ENCODE measurements around the gene STAG3. TPM values are rescaled to one million over a fixed set of nuclear protein-coding genes. Genes with fewer than 3 reads are reported as not detected.

The STAG3 gene
- total and polyA plus RNA-seq, 9 of the 15 experiments (the other 6 are each of a cell fraction or from before 2014, with no cell fraction given): 0.54 to 2.5 (median 1.7) TPM

DNA sequence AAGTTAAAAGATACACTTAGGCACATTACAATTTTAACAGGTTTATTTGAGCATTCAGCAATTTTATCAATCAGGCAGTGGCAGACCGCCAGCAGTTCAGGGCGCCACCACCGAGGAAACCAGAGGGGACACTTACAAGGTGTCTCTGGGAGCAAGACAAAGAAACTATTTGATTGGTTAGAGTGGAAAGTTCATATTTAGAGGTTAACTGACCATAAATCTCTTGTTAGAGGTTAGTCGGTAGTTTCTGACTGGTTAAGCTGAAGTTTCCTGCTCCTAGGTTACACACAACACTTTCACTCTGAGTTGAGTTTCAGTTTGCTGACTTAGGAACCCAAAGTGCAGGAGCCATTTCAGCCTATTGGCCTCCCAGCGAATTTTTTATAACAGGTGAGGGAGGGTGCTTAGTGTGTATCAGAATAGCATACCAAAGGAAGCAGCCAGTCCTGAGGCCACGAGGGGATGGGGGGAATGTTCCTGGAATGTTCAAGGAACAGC, 31.2 kb downstream of the STAG3 start (continued):
- TF ChIP-seq, protein P1, sequence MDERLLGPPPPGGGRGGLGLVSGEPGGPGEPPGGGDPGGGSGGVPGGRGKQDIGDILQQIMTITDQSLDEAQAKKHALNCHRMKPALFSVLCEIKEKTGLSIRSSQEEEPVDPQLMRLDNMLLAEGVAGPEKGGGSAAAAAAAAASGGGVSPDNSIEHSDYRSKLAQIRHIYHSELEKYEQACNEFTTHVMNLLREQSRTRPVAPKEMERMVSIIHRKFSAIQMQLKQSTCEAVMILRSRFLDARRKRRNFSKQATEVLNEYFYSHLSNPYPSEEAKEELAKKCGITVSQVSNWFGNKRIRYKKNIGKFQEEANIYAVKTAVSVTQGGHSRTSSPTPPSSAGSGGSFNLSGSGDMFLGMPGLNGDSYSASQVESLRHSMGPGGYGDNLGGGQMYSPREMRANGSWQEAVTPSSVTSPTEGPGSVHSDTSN (CRISPR knock-in tag; IDR thresholded peaks at IDR 0.05; ENCODE audit: low read depth): no peak
- TF ChIP-seq, protein P1 (tag; conservative IDR thresholded peaks at IDR 0.05; ENCODE audit: low read depth): peak; percentile 48
- TF ChIP-seq, protein P2, sequence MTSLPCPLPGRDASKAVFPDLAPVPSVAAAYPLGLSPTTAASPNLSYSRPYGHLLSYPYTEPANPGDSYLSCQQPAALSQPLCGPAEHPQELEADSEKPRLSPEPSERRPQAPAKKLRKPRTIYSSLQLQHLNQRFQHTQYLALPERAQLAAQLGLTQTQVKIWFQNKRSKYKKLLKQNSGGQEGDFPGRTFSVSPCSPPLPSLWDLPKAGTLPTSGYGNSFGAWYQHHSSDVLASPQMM (CRISPR knock-in tag; IDR thresholded peaks at IDR 0.05): no peak
- TF ChIP-seq, protein P3, sequence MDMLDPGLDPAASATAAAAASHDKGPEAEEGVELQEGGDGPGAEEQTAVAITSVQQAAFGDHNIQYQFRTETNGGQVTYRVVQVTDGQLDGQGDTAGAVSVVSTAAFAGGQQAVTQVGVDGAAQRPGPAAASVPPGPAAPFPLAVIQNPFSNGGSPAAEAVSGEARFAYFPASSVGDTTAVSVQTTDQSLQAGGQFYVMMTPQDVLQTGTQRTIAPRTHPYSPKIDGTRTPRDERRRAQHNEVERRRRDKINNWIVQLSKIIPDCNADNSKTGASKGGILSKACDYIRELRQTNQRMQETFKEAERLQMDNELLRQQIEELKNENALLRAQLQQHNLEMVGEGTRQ (CRISPR knock-in tag; IDR thresholded peaks at IDR 0.05): no peak
- TF ChIP-seq GTF2E2 (tag; IDR thresholded peaks at IDR 0.05): no peak
- no peak for TF ChIP-seq RBM17 (IDR thresholded peaks at IDR 0.05; ENCODE audit: borderline replicate concordance, low read depth, low read length)
- TF ChIP-seq ZBED1 (IDR thresholded peaks at IDR 0.05): no peak
- TF ChIP-seq, protein P4, sequence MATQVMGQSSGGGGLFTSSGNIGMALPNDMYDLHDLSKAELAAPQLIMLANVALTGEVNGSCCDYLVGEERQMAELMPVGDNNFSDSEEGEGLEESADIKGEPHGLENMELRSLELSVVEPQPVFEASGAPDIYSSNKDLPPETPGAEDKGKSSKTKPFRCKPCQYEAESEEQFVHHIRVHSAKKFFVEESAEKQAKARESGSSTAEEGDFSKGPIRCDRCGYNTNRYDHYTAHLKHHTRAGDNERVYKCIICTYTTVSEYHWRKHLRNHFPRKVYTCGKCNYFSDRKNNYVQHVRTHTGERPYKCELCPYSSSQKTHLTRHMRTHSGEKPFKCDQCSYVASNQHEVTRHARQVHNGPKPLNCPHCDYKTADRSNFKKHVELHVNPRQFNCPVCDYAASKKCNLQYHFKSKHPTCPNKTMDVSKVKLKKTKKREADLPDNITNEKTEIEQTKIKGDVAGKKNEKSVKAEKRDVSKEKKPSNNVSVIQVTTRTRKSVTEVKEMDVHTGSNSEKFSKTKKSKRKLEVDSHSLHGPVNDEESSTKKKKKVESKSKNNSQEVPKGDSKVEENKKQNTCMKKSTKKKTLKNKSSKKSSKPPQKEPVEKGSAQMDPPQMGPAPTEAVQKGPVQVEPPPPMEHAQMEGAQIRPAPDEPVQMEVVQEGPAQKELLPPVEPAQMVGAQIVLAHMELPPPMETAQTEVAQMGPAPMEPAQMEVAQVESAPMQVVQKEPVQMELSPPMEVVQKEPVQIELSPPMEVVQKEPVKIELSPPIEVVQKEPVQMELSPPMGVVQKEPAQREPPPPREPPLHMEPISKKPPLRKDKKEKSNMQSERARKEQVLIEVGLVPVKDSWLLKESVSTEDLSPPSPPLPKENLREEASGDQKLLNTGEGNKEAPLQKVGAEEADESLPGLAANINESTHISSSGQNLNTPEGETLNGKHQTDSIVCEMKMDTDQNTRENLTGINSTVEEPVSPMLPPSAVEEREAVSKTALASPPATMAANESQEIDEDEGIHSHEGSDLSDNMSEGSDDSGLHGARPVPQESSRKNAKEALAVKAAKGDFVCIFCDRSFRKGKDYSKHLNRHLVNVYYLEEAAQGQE (IDR thresholded peaks at IDR 0.05; ENCODE audit: borderline replicate concordance): no peak
- TF ChIP-seq, protein P4 (CRISPR knock-in tag; IDR thresholded peaks at IDR 0.05; ENCODE audit: low read depth): no peak
- no peak for TF ChIP-seq RBM14 (IDR thresholded peaks at IDR 0.05; ENCODE audit: borderline replicate concordance, insufficient read depth, low read depth, low read length)
- TF ChIP-seq SAP30 (IDR thresholded peaks at IDR 0.05; ENCODE audit: borderline replicate concordance, insufficient read depth, low read depth, low read length, poor library complexity, severe bottlenecking): no peak
- TF ChIP-seq, protein P5, sequence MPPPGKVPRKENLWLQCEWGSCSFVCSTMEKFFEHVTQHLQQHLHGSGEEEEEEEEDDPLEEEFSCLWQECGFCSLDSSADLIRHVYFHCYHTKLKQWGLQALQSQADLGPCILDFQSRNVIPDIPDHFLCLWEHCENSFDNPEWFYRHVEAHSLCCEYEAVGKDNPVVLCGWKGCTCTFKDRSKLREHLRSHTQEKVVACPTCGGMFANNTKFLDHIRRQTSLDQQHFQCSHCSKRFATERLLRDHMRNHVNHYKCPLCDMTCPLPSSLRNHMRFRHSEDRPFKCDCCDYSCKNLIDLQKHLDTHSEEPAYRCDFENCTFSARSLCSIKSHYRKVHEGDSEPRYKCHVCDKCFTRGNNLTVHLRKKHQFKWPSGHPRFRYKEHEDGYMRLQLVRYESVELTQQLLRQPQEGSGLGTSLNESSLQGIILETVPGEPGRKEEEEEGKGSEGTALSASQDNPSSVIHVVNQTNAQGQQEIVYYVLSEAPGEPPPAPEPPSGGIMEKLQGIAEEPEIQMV (tag; conservative IDR thresholded peaks at IDR 0.05; ENCODE audit: low read depth): no peak
- TF ChIP-seq RHOXF2B (CRISPR knock-in tag; conservative IDR thresholded peaks at IDR 0.05): no peak

Measured in K562 (cell line).